Vagina (tissue), 2 donors: Measurements from ENCODE around the gene NFE2L2. TPM values are rescaled to one million over a fixed set of nuclear protein-coding genes. Genes with fewer than 3 reads are reported as not detected.

Experiments used
- DNase-seq, 2 donors: peaks; one replicate each; pipeline ENCODE4 v3.0.0-alpha.2; 2017; ENCODE audit errors: extremely low spot score in 2 of 2
- H3K27ac ChIP-seq: fragments of 200-600 bp; sonication (generic); one replicate; pipeline ENCODE4 v1.5.1; 2019
- H3K27me3 ChIP-seq: fragments of 200-600 bp; sonication (generic); one replicate; pipeline ENCODE4 v1.5.1; 2019
- H3K36me3 ChIP-seq, 2 donors: fragments of 200-600 bp; sonication (generic); one replicate each; pipeline ENCODE4 v1.5.1; 2017 to 2019
- H3K4me1 ChIP-seq: fragments of 200-600 bp; sonication (generic); one replicate; pipeline ENCODE4 v1.5.1; 2019
- H3K4me3 ChIP-seq, 2 donors: fragments of 200-600 bp; sonication (generic); 1 replicate in 1 of 2; 2 replicates in 1 of 2; pipeline ENCODE4 v1.5.1; 2016 to 2019
- H3K9me3 ChIP-seq: fragments of 200-600 bp; sonication (generic); one replicate; pipeline ENCODE4 v1.5.1; 2019
- CTCF ChIP-seq, 3 experiments: fragments of 450-650 bp in 2 of 3; fragments of 200-600 bp in 1 of 3; sonication (generic) in 1 of 3; IDR thresholded peaks; one replicate each; pipeline ENCODE4 v1.5.1; 2017 to 2019; ENCODE audit warnings: antibody characterized with exemption in 3 of 3, mild to moderate bottlenecking in 2 of 3, moderate library complexity in 2 of 3
- POLR2A ChIP-seq, 2 donors: fragments of 450-650 bp; IDR thresholded peaks; one replicate each; pipeline ENCODE4 v1.6.1; 2017; ENCODE audit warnings: antibody characterized with exemption in 2 of 2, mild to moderate bottlenecking in 2 of 2, moderate library complexity in 2 of 2
- POLR2AphosphoS5 ChIP-seq, 2 donors: sonication (generic); formaldehyde crosslinking; IDR thresholded peaks; one replicate each; pipeline ENCODE4 v1.9.0; 2017; ENCODE audit warnings: antibody characterized with exemption in 2 of 2, mild to moderate bottlenecking in 2 of 2, low read depth in 1 of 2; ENCODE audit not compliant: insufficient read depth in 1 of 2
- intact Hi-C: fragments of 100-400 bp; cut with DNase I; formaldehyde crosslinking; loops from one replicate; pipeline ENCODE4 v1.15.1; 2023
- total RNA-seq: library from RNA; depleted of rRNA; stranded (reverse); fragments of >200 nt; gene quantifications from one replicate; pipeline ENCODE4 v1.2.3, GENCODE V29; 2016

Gene NFE2L2
- total RNA-seq, 1 donor from 2014 or later: 147 TPM

GRCh38 chr2:177239932-177240630 lies 24.4 kb downstream of the NFE2L2 start:
- H3K27me3 ChIP-seq: no peaks in the 10 kb centered on the region
- H3K36me3 ChIP-seq: no peaks in the 10 kb centered on the region
- intact Hi-C loops: no loop called here
- no peaks in the 10 kb centered on the region for H3K9me3 ChIP-seq
- peaks cover 95% of the 10 kb centered on the region for H3K4me1 ChIP-seq
- no peak for DNase-seq
- H3K4me3 ChIP-seq: no peak overlapping the region
- no peak for TF ChIP-seq CTCF (IDR thresholded peaks at IDR 0.05)
- peak in 1 of 2 donors; percentile 78 for TF ChIP-seq POLR2AphosphoS5 (IDR thresholded peaks at IDR 0.05; ENCODE audit: insufficient read depth in 1 of 2, low read depth in 1 of 2)
- no peak for TF ChIP-seq POLR2A (IDR thresholded peaks at IDR 0.05)
- peak overlapping the region; percentile 65 for H3K27ac ChIP-seq

GRCh38 chr2:177239053-177239452 lies 25.5 kb downstream of the NFE2L2 start:
- intact Hi-C loops: no loop called here
- H3K4me3 ChIP-seq: no peak overlapping the region
- H3K27ac ChIP-seq: peak overlapping the region; percentile 65
- H3K4me1 ChIP-seq: peaks cover 95% of the 10 kb centered on the region
- DNase-seq: no peak
- no peak for TF ChIP-seq CTCF (IDR thresholded peaks at IDR 0.05)
- TF ChIP-seq POLR2A (IDR thresholded peaks at IDR 0.05): no peak
- TF ChIP-seq POLR2AphosphoS5 (IDR thresholded peaks at IDR 0.05; ENCODE audit: insufficient read depth in 1 of 2, low read depth in 1 of 2): no peak
- H3K27me3 ChIP-seq: no peaks in the 10 kb centered on the region
- H3K36me3 ChIP-seq: peaks cover 0 to 9% of the 10 kb centered on the region in 2 donors
- H3K9me3 ChIP-seq: no peaks in the 10 kb centered on the region

- no peaks in the 10 kb centered on the region for H3K27me3 ChIP-seq
- no peak for TF ChIP-seq POLR2AphosphoS5 (IDR thresholded peaks at IDR 0.05; ENCODE audit: insufficient read depth in 1 of 2, low read depth in 1 of 2)
- no peak for TF ChIP-seq CTCF (IDR thresholded peaks at IDR 0.05)
- TF ChIP-seq POLR2A (IDR thresholded peaks at IDR 0.05): no peak
- intact Hi-C loops: no loop called here
- no peak overlapping the region for H3K27ac ChIP-seq
- H3K4me3 ChIP-seq: no peak overlapping the region
- no peak for DNase-seq
- no peaks in the 10 kb centered on the region for H3K9me3 ChIP-seq
- peaks cover 88% of the 10 kb centered on the region for H3K4me1 ChIP-seq
- peaks cover 0 to 21% of the 10 kb centered on the region in 2 donors for H3K36me3 ChIP-seq
These were observed 26.6 kb downstream of the NFE2L2 start for GRCh38 chr2:177237932-177238331.

- no peak for DNase-seq
- intact Hi-C loops: no loop called here
- Histone ChIP-seq H3K27me3 (no peaks in the 10 kb centered on the region), H3K4me3 (no peak overlapping the region), H3K27ac (no peak overlapping the region), H3K9me3 (no peaks in the 10 kb centered on the region), H3K4me1 (peaks cover 70% of the 10 kb centered on the region), H3K36me3 (peaks cover 0 to 40% of the 10 kb centered on the region in 2 donors)
- TF ChIP-seq POLR2A (IDR thresholded peaks at IDR 0.05): no peak
- TF ChIP-seq CTCF (IDR thresholded peaks at IDR 0.05): no peak
- TF ChIP-seq POLR2AphosphoS5 (IDR thresholded peaks at IDR 0.05; ENCODE audit: insufficient read depth in 1 of 2, low read depth in 1 of 2): no peak
These were observed 28.6 kb downstream of the NFE2L2 start for GRCh38 chr2:177235855-177236437.

DNA sequence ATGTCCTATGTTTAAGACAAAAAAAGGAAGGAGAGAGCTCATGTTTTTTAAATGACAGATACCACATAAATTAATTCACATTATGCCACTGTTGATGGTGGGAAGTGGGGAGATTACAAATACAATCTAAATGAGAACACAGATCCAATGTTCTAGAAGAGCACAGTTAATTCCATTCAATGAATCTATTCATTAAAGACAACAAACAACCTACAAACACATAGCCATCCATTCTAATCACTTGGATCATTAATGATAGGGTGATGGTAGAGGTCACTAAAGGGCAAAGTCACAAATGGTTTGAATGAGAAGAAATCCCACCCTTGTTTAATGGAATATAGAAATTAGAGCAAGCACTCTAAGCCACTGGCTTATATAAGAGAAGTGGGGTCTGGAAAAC lies 30.3 kb downstream of the NFE2L2 start:
- H3K4me1 ChIP-seq: peaks cover 64% of the 10 kb centered on the region
- peaks cover 0 to 49% of the 10 kb centered on the region in 2 donors for H3K36me3 ChIP-seq

More for the DNA sequence above, 30.3 kb downstream of the NFE2L2 start:
- TF ChIP-seq CTCF (IDR thresholded peaks at IDR 0.05) (no peak), POLR2AphosphoS5 (IDR thresholded peaks at IDR 0.05; ENCODE audit: insufficient read depth in 1 of 2, low read depth in 1 of 2) (no peak), POLR2A (IDR thresholded peaks at IDR 0.05) (no peak)
- no peak overlapping the region for H3K27ac ChIP-seq
- H3K4me3 ChIP-seq: no peak overlapping the region
- DNase-seq: no peak
- intact Hi-C loops: no loop called here
- H3K27me3 ChIP-seq: no peaks in the 10 kb centered on the region
- H3K9me3 ChIP-seq: no peaks in the 10 kb centered on the region
